GM13976 (cell line): ENCODE data around the gene C19orf25.
"Not testable (repeated sequence)": the region's sequence is repeated elsewhere in the genome, so short reads cannot be mapped to it uniquely, and the experiment has no call there.

ENCODE experiments used
- DNase-seq: peaks from one replicate; pipeline ENCODE4 v3.0.0; 2012; ENCODE audit warnings: low spot score
- in situ Hi-C: fragments of 300-500 bp; cut with MboI; formaldehyde crosslinking; loops from one replicate; pipeline ENCODE4 v1.12.0; 2022; ENCODE audit warnings: low sequenced_read_pairs, mixed read lengths, inconsistent platforms; ENCODE audit not compliant: unreplicated experiment
- TF ChIP-seq, protein P1 (sequence below): IDR thresholded peaks from 2 replicates; pipeline ENCODE4 v1.5.1; 2012; ENCODE audit warnings: borderline replicate concordance, mild to moderate bottlenecking; ENCODE audit not compliant: insufficient read depth; ENCODE audit errors: extremely low read depth, missing control alignments, control extremely low read depth

Gene C19orf25

DNA sequence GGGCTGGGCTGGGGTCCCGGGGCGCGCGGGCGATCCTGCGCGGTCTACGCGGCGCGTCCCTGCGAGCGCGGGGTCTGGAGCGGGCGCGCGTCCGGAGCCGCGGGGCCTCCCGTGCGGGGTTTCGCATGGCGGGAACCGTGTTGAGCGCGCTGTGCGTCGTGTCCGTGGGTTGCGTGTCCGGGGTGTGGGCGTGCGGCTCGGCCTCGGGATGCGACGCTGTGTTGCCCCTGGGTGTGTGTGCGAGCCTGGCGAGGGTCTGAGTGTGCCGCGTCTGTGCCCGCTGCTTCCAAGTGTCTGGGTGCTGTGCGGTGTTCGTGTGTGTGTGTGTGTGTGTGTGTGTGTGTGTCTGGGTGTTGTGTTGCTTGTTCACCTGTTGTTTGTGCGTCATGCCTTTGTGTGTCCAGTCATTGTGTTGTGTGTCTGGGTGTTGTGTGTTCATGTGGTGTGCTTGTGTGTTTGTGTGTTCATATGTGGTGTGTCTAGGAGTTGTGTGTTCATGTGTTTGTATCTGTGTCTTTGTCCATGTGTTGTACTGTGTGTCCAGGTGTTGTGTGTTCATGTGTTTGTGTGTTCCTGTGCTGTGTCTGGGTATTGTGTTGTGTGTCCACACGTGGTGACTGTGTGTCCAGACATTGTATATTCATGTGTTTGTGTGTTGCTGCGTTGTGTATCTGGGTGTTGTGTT is 45.4 kb upstream of the C19orf25 start:
- TF ChIP-seq, protein P1, sequence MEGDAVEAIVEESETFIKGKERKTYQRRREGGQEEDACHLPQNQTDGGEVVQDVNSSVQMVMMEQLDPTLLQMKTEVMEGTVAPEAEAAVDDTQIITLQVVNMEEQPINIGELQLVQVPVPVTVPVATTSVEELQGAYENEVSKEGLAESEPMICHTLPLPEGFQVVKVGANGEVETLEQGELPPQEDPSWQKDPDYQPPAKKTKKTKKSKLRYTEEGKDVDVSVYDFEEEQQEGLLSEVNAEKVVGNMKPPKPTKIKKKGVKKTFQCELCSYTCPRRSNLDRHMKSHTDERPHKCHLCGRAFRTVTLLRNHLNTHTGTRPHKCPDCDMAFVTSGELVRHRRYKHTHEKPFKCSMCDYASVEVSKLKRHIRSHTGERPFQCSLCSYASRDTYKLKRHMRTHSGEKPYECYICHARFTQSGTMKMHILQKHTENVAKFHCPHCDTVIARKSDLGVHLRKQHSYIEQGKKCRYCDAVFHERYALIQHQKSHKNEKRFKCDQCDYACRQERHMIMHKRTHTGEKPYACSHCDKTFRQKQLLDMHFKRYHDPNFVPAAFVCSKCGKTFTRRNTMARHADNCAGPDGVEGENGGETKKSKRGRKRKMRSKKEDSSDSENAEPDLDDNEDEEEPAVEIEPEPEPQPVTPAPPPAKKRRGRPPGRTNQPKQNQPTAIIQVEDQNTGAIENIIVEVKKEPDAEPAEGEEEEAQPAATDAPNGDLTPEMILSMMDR: no peak
- in situ Hi-C loops: no loop called here
- no peak for DNase-seq

DNA sequence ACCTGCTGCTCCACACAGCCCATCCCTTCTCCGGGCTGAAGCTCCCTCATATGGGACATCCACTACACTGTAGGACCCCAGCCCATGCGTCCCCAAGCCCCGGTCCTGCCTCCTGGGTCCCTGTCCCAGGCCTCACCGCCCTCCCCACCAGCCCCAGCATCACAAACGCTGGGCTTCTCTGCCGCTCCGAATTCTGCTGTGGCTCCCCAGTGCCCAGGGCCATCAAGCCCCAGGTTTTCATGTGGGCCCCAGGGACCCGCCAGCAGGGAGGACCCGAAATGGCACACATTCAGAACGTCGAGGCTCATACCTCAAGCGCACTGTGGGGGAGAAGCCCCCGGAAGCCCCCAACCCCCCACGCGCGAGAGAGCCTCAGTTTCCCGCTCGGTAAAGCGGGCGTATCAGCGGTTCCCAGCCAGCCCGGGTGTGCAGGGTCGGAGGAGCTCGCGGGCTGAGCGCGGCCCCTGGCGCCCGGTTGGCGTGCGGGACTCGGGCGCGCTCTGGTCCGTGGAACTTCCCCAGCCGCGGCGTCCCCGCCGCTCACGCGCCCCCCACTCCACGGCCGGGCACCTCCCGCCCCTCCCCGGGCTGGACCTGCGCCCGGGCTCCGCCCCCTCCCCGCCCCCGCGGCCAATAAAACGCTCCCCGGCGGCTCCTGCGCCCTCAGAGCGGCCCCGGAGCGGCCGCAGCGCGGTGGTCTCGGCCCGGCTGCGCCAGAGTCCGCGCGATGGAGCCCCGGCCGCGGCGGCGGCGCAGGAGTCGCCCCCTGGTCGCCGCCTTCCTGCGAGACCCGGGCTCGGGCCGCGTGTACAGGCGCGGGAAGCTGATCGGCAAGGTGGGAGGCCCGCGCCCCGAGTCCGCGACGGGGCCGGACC is 44.6 kb upstream of the C19orf25 start, which contains the start of gene PLK5:
PLK5 (plus strand) TSS at position 666 of the 875 bp plus-strand sequence. CDS start 2,920 bp downstream, outside the sequence.
- in situ Hi-C loops: no loop called here
- DNase-seq: no peak
- TF ChIP-seq, protein P1: no peak

DNA sequence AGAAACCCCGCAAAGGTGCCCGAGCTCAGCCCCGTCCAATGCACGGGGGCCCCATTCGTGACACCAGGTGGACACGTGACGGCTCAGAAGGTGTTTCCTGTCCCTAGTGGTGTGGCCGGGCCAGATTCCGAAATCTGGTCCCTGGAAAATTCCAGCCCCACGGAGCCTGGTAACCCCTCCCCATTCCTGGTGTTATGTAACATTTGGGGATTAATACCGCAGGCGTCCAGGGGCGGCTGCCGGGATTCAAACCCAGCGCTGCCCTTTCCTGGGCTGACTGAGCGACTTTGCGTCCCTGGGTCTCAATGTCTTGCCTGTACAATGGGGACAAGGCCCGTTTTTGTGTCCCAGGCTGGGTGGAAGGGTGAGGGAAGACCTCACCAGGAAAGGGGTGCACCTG is 43.8 kb upstream of the C19orf25 start:
- in situ Hi-C loops: no loop called here
- DNase-seq: no peak
- TF ChIP-seq, protein P1: no peak

DNA sequence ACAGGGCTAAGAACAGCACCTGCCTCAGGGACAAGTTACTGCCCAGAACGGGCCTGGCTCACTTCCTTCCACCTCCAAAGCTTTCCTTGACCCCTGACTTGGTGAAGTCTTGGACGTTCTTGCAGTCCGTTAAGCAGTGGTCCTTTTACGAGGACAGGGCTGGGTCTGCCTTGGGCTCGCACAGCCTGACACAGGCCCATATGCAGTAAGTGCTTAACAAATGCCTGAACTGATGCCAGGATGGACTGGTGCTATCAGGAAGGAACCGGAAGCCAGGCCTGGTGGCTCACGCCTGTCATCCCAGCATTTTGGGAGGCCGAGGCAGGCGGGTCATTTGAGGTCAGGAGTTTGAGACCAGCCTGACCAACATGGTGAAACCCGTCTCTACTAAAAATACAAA is 43.0 kb upstream of the C19orf25 start:
- in situ Hi-C loops: no loop called here
- DNase-seq: no peak
- TF ChIP-seq, protein P1: no peak

DNA sequence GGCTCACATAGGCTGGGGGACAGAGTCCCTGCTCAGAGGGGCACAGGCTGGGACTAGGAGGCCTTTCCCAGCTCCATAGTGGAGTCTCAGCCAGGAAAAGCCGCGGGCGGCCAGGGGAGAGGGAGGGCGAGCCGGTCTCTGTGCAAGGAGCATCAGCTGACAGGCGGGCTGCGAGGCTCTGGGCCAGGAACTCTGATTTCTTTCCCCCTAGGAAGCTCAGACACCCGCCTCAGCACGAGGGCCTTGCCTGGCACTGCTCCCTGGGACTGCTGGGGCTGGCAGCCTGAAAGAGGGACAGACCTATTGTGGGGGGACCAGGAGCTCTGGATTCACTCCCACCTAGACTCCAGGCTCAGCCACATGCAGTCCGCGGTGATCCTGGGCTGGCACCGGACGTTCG is 42.6 kb upstream of the C19orf25 start:
- DNase-seq: no peak
- in situ Hi-C loops: no loop called here
- TF ChIP-seq, protein P1: no peak

DNA sequence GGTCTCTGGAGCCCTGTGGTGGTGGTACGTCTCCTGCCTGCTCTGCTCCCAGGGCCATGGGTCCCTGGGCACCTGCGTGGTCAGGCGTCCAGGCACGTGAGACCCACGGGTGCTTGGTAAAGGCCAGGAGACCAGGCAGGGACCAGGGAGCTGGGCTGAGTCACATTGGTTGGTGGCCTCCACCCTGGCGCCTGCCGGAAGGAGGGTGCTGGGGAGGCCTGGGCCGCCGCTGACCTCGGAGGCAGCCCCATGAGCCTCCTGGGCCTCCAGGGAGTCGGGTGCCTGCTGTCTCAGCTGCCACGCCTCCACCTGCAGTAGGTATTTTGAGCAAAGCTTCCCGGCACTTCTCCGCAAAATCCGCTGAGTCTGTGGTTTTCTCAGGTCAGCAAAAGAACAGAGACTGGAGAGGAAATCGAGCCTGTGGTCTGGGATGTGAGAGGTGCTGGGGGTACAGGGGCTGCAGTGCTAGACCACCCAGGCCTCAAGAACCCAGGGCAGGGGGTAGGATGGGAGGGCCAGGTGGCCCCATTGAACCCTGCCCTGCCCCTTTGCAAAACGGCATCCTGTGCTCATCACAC is 41.3 kb upstream of the C19orf25 start:
- no peak for DNase-seq
- in situ Hi-C loops: no loop called here
- TF ChIP-seq, protein P1: no peak

DNA sequence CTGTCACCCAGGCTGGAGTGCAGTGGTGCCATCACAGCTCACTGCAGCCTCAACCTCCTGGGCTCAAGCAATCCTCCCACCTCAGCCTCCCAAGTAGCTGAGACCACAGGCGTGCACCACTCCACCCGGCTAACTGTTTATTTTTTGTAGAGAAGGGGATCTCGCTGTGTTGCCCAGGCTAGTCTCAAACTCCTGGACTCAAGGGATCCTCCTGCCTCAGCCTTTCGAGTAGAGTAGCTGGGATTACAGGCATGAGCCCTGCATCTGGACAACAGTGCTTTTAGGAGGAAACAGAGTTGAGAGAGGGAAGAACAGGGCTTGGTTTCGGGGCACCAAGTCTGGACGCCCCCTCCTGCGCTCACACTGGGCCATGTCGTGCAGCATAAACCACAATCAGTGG is 40.8 kb upstream of the C19orf25 start:
- DNase-seq, in situ Hi-C loops: not testable (repeated sequence)
